Camera-type eye (tissue), 1 donor: Measurements from ENCODE around the gene TPSB2. TPM values are rescaled to one million over a fixed set of nuclear protein-coding genes. Genes with fewer than 3 reads are reported as not detected.

Source experiments
- total RNA-seq: library from RNA; depleted of rRNA; stranded (reverse); fragments of >200 nt; gene quantifications from one replicate; pipeline ENCODE4 v1.2.3, GENCODE V29; 2014

Gene TPSB2
- total RNA-seq: 5.2 TPM

DNA sequence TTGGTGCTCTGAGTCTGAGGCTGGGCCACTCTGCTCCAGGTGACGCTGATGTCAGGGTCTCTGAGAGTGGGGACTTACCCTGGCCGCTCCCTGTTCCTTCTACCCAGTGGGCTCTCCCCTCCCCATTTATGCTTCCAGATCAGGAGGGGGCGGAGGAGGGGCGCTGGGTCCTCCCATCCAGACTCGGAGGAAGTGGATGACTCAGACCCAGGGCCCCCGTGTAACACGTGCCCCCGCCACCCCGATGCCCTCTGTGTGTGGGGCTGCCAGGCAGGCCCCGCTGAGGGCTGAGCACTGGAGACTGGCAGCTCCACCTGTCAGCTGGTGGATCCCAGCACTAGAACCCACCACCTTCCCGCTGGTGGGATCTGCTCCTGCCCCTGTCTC, at the start of gene TPSB2:
Gene TPSB2 (minus strand): TSS at position 101 of the 387 bp plus-strand sequence. CDS start 233 bp downstream, outside the sequence.

DNA sequence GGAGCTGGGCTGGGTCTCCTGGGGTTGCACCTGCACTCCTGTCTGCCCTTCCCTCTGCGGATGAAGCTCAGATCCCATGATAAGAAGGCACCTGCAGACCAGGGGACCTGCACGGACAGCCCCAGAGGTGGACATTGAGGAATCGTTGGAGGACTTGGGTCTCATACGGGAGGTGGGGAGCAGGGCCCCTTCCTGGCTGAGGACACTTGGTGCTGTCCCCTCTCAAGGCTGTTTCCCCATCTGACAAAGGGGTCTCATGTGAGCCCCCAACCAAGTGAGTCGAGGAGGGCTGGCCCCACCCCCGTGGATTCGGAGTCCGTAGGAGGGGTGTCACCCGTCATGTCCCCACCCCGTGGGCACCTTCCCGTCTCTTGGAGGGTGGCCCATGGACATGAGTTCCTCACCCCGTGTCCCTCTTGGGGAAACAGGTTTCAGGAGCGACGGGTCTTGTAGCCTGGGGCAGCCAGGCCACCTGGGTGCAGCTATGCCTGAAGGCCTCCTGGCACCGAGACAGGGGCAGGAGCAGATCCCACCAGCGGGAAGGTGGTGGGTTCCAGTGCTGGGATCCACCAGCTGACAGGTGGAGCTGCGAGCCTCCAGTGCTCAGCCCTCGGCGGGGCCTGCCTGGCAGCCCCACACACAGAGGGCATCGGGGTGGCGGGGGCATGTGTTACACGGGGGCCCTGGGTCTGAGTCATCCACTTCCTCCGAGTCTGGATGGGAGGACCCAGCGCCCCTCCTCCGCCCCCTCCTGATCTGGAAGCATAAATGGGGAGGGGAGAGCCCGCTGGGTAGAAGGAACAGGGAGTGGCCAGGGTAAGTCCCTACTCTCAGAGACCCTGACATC, 25.5 kb upstream of the TPSB2 start, which contains the start of gene TPSD1:
Gene TPSD1 (plus strand): TSS at position 794 of the 847 bp plus-strand sequence. CDS start 212 bp downstream, outside the sequence.

DNA sequence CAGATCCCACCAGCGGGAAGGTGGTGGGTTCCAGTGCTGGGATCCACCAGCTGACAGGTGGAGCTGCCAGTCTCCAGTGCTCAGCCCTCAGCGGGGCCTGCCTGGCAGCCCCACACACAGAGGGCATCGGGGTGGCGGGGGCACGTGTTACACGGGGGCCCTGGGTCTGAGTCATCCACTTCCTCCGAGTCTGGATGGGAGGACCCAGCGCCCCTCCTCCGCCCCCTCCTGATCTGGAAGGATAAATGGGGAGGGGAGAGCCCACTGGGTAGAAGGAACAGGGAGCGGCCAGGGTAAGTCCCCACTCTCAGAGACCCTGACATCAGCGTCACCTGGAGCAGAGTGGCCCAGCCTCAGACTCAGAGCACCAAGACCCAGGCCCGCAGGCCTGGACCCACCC, 10.5 kb upstream of the TPSB2 start, which contains the start of gene TPSAB1:
Gene TPSAB1 (plus strand): TSS at position 270 of the 400 bp plus-strand sequence. CDS start 234 bp downstream, outside the sequence.

DNA sequence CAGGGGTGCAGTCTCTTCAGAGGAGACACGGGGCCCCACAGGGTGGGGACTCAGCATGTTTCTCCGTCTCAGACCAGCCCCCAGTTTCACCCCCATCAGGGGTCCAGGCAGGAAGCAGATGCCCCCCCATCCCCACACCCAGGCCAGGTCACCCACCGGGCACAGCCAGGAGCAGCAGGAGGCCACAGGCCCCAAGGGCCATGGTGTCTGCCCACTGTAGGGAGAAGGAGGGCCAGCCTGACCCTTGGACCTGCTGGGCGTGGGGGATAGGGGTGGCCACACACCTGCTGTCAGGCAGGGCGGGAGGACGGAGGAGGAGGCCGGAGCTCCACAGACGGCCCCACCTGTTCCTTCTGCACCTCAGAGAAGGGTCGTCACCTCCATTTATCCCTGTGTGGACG, 4.9 kb downstream of the TPSB2 start, which contains the start of gene TPSG1:
Gene TPSG1 (minus strand): TSS at position 218 of the 401 bp plus-strand sequence. CDS start 16 bp downstream, at position 202.

Other genes with a start within 250 kb of the TPSB2 start
- 58.4 TPM for gene SOX8, start 248.4 kb downstream of the TPSB2 start, total RNA-seq
- gene SSTR5, start 157.4 kb downstream of the TPSB2 start, total RNA-seq: 2.4 TPM
- gene C1QTNF8, start 133.9 kb downstream of the TPSB2 start, total RNA-seq: 0.22 TPM
- 26.6 TPM for gene CACNA1H, start 77.1 kb downstream of the TPSB2 start, total RNA-seq
- not detected for gene TPSG1, start 4.9 kb downstream of the TPSB2 start, total RNA-seq
- 3.4 TPM for gene TPSAB1, start 10.5 kb upstream of the TPSB2 start, total RNA-seq
- gene TPSD1, start 25.9 kb upstream of the TPSB2 start, total RNA-seq: 0.66 TPM
- 94.8 TPM for gene UBE2I, start 79.5 kb upstream of the TPSB2 start, total RNA-seq
- 9.3 TPM for gene BAIAP3, start 103.5 kb upstream of the TPSB2 start, total RNA-seq
- gene TSR3, start 121.7 kb upstream of the TPSB2 start, total RNA-seq: 41.5 TPM
- 40.4 TPM for gene GNPTG, start 121.7 kb upstream of the TPSB2 start, total RNA-seq
- 32.5 TPM for gene UNKL, start 184.5 kb upstream of the TPSB2 start, total RNA-seq
- 10.7 TPM for gene UQCC4, start 190.6 kb upstream of the TPSB2 start, total RNA-seq
- 6.9 TPM for gene PERCC1, start 200.9 kb upstream of the TPSB2 start, total RNA-seq
- gene CCDC154, start 214.4 kb upstream of the TPSB2 start, total RNA-seq: 0.49 TPM
- 47.9 TPM for gene CLCN7, start 244.8 kb upstream of the TPSB2 start, total RNA-seq